ENCODE measurements around the gene NFS1.

DNA sequence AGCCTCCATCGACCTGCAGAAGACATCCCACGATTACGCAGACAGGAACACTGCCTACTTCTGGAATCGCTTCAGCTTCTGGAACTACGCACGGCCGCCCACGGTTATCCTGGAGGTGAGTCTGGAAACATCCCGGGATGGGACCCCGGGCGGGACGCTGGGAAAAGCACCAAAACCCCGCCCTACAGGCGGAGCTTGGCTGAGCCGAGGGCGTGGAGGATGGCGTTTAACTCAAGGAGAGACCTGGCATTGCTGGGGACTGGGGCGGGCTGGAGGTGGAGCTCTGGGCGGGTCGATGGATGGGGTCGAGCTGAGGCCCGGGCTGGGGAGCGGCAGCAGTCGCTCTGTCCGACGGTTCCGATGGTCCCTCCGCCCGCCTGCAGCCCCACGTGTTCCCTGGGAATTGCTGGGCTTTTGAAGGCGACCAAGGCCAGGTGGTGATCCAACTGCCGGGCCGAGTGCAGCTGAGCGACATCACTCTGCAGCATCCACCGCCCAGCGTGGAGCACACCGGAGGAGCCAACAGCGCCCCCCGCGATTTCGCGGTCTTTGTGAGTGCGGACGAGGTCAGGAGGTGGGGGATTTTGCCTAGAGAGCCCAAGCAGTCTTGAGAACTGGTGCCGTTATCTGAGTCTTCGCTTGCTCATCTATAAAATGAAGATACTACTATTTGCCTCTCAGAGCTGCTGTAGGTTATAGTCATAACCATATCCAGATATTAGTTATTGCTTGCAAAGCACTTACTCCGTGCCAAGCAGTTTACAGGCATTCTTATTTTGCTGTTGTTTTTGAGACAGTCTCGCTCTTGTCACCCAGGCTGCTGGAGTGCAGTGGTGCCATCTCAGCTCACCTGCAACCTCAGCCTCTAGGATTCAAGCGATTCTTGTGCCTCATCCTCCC is 79.7 kb downstream of the NFS1 start:
- TF ChIP-seq PAX5 (IDR thresholded peaks at IDR 0.05; ENCODE audit: insufficient read depth, low read length, severe bottlenecking) (no peak), POLR2A (IDR thresholded peaks at IDR 0.05; ENCODE audit: low read depth, low read length) (no peak)
